Activated naive CD8-positive, alpha-beta T cell treated with anti-CD3 and anti-CD28 coated beads, Interleukin-2, amount 50 U/mL, for 24 hours (primary cell): ENCODE results near the gene LRRC31.
A peak's percentile ranks its signal among the peaks of the same experiment; 100 is the strongest.

Experiments used
- ATAC-seq: fragments of 150-1000 bp; cut with Tn5 transposase; one replicate; pipeline ENCODE4 v1.10.0; 2021
- DNase-seq: peaks from one replicate; pipeline ENCODE4 v3.0.0; 2021
- H3K27ac Mint-ChIP-seq: one replicate; pipeline ENCODE4 v1.8.0; 2021; ENCODE audit warnings: mild to moderate bottlenecking, mixed read lengths
- H3K27me3 Mint-ChIP-seq: one replicate; pipeline ENCODE4 v1.8.0; 2021; ENCODE audit warnings: mixed read lengths
- H3K36me3 Mint-ChIP-seq: one replicate; pipeline ENCODE4 v1.8.0; 2021; ENCODE audit warnings: low read depth, mixed read lengths
- H3K4me1 Mint-ChIP-seq: one replicate; pipeline ENCODE4 v1.8.0; 2021; ENCODE audit warnings: mixed read lengths
- H3K4me3 Mint-ChIP-seq: one replicate; pipeline ENCODE4 v1.8.0; 2021; ENCODE audit warnings: mild to moderate bottlenecking, moderate library complexity, mixed read lengths
- H3K9me3 Mint-ChIP-seq: one replicate; pipeline ENCODE4 v1.8.0; 2021; ENCODE audit warnings: mixed read lengths

The LRRC31 gene

GRCh38 chr3:169842960-169843359, 26.8 kb downstream of the LRRC31 start:
- no peak for ATAC-seq
- Mint-ChIP-seq H3K27ac (no peak overlapping the region), H3K36me3 (no peaks in the 10 kb centered on the region), H3K27me3 (peaks cover 3% of the 10 kb centered on the region), H3K4me3 (no peak overlapping the region), H3K9me3 (no peaks in the 10 kb centered on the region), H3K4me1 (peaks cover 5% of the 10 kb centered on the region)
- DNase-seq, result no peak

GRCh38 chr3:169841171-169841570, 28.6 kb downstream of the LRRC31 start:
- ATAC-seq (no peak), DNase-seq (no peak)
- Mint-ChIP-seq H3K36me3 (no peaks in the 10 kb centered on the region), H3K4me1 (peaks cover 3% of the 10 kb centered on the region), H3K4me3 (no peak overlapping the region), H3K27ac (no peak overlapping the region), H3K9me3 (no peaks in the 10 kb centered on the region), H3K27me3 (no peaks in the 10 kb centered on the region)

GRCh38 chr3:169838511-169839030, 31.2 kb downstream of the LRRC31 start:
- Mint-ChIP-seq H3K4me1 (peaks cover 3% of the 10 kb centered on the region), H3K27me3 (no peaks in the 10 kb centered on the region)

GRCh38 chr3:169836942-169837275, 32.8 kb downstream of the LRRC31 start:
- Mint-ChIP-seq H3K4me1 (peaks cover 3% of the 10 kb centered on the region), H3K9me3 (no peaks in the 10 kb centered on the region), H3K4me3 (no peak overlapping the region), H3K36me3 (no peaks in the 10 kb centered on the region), H3K27me3 (no peaks in the 10 kb centered on the region), H3K27ac (no peak overlapping the region)
- no peak for ATAC-seq
- DNase-seq, result no peak

More at GRCh38 chr3:169838511-169839030, 31.2 kb downstream of the LRRC31 start:
- no peaks in the 10 kb centered on the region for H3K36me3 Mint-ChIP-seq
- H3K9me3 Mint-ChIP-seq, result no peaks in the 10 kb centered on the region
- ATAC-seq (no peak), DNase-seq (no peak)
- H3K4me3 Mint-ChIP-seq, result no peak overlapping the region
- H3K27ac Mint-ChIP-seq, result no peak overlapping the region

GRCh38 chr3:169836078-169836941, 33.4 kb downstream of the LRRC31 start:
- Mint-ChIP-seq H3K27ac (peak overlapping the region; percentile 32), H3K4me3 (no peak overlapping the region), H3K36me3 (no peaks in the 10 kb centered on the region), H3K4me1 (peaks cover 3% of the 10 kb centered on the region), H3K27me3 (no peaks in the 10 kb centered on the region), H3K9me3 (no peaks in the 10 kb centered on the region)
- ATAC-seq (no peak), DNase-seq (no peak)

- no peaks in the 10 kb centered on the region for H3K9me3 Mint-ChIP-seq
- H3K36me3 Mint-ChIP-seq, result no peaks in the 10 kb centered on the region
- DNase-seq (no peak), ATAC-seq (no peak)
- H3K4me3 Mint-ChIP-seq, result no peak overlapping the region
- H3K27ac Mint-ChIP-seq, result no peak overlapping the region
- H3K27me3 Mint-ChIP-seq, result no peaks in the 10 kb centered on the region
- H3K4me1 Mint-ChIP-seq, result no peaks in the 10 kb centered on the region
Observed at GRCh38 chr3:169835533-169835932, 34.2 kb downstream of the LRRC31 start.

GRCh38 chr3:169827712-169828111, 42.0 kb downstream of the LRRC31 start:
- ATAC-seq (no peak), DNase-seq (no peak)
- H3K27me3 Mint-ChIP-seq, result no peaks in the 10 kb centered on the region
- H3K9me3 Mint-ChIP-seq, result no peaks in the 10 kb centered on the region
- H3K4me3 Mint-ChIP-seq, result no peak overlapping the region
- no peak overlapping the region for H3K27ac Mint-ChIP-seq
- no peaks in the 10 kb centered on the region for H3K36me3 Mint-ChIP-seq
- H3K4me1 Mint-ChIP-seq, result peaks cover 3% of the 10 kb centered on the region

- no peak overlapping the region for H3K4me3 Mint-ChIP-seq
- no peaks in the 10 kb centered on the region for H3K9me3 Mint-ChIP-seq
- H3K36me3 Mint-ChIP-seq, result no peaks in the 10 kb centered on the region
- H3K4me1 Mint-ChIP-seq, result peaks cover 3% of the 10 kb centered on the region
- DNase-seq (no peak), ATAC-seq (no peak)
- peaks cover 8% of the 10 kb centered on the region for H3K27me3 Mint-ChIP-seq
- no peak overlapping the region for H3K27ac Mint-ChIP-seq
Observed at GRCh38 chr3:169825316-169825715, 44.4 kb downstream of the LRRC31 start.

- Mint-ChIP-seq H3K9me3 (no peaks in the 10 kb centered on the region), H3K27me3 (peaks cover 8% of the 10 kb centered on the region), H3K4me3 (no peak overlapping the region), H3K36me3 (no peaks in the 10 kb centered on the region), H3K27ac (no peak overlapping the region), H3K4me1 (no peaks in the 10 kb centered on the region)
- ATAC-seq (no peak), DNase-seq (no peak)
Observed at GRCh38 chr3:169822983-169823382, 46.8 kb downstream of the LRRC31 start.

GRCh38 chr3:169822540-169822939, 47.2 kb downstream of the LRRC31 start:
- DNase-seq, result no peak
- Mint-ChIP-seq H3K36me3 (no peaks in the 10 kb centered on the region), H3K27me3 (peaks cover 8% of the 10 kb centered on the region), H3K4me1 (no peaks in the 10 kb centered on the region), H3K27ac (no peak overlapping the region), H3K9me3 (no peaks in the 10 kb centered on the region), H3K4me3 (no peak overlapping the region)
- no peak for ATAC-seq

GRCh38 chr3:169822091-169822490, 47.6 kb downstream of the LRRC31 start:
- Mint-ChIP-seq H3K4me3 (no peak overlapping the region), H3K36me3 (no peaks in the 10 kb centered on the region), H3K9me3 (no peaks in the 10 kb centered on the region), H3K4me1 (no peaks in the 10 kb centered on the region), H3K27ac (no peak overlapping the region), H3K27me3 (peaks cover 8% of the 10 kb centered on the region)
- DNase-seq (no peak), ATAC-seq (no peak)

- ATAC-seq (no peak), DNase-seq (no peak)
- peaks cover 13% of the 10 kb centered on the region for H3K4me1 Mint-ChIP-seq
- H3K36me3 Mint-ChIP-seq, result no peaks in the 10 kb centered on the region
- no peak overlapping the region for H3K4me3 Mint-ChIP-seq
- peaks cover 8% of the 10 kb centered on the region for H3K27me3 Mint-ChIP-seq
- H3K9me3 Mint-ChIP-seq, result peaks cover 22% of the 10 kb centered on the region
- H3K27ac Mint-ChIP-seq, result no peak overlapping the region
Observed at GRCh38 chr3:169818316-169818715, 51.4 kb downstream of the LRRC31 start.

GRCh38 chr3:169815590-169816150, 54.1 kb downstream of the LRRC31 start:
- Mint-ChIP-seq H3K4me3 (no peak overlapping the region), H3K36me3 (no peaks in the 10 kb centered on the region), H3K4me1 (peaks cover 28% of the 10 kb centered on the region), H3K27me3 (peaks cover 8% of the 10 kb centered on the region), H3K9me3 (peaks cover 22% of the 10 kb centered on the region), H3K27ac (no peak overlapping the region)
- no peak for ATAC-seq
- no peak for DNase-seq

GRCh38 chr3:169813757-169814517, 55.8 kb downstream of the LRRC31 start:
- Mint-ChIP-seq H3K36me3 (no peaks in the 10 kb centered on the region), H3K4me3 (peak overlapping the region; percentile 85), H3K27me3 (peaks cover 8% of the 10 kb centered on the region), H3K27ac (peak overlapping the region; percentile 88), H3K9me3 (peaks cover 22% of the 10 kb centered on the region), H3K4me1 (peaks cover 28% of the 10 kb centered on the region)
- peak; percentile 74 for DNase-seq
- peak; percentile 90 for ATAC-seq

GRCh38 chr3:169813278-169813677, 56.5 kb downstream of the LRRC31 start:
- Mint-ChIP-seq H3K36me3 (peaks cover under 1% of the 10 kb centered on the region), H3K4me1 (peaks cover 28% of the 10 kb centered on the region), H3K9me3 (peaks cover 22% of the 10 kb centered on the region), H3K4me3 (peak overlapping the region; percentile 85), H3K27ac (peak overlapping the region; percentile 88), H3K27me3 (peaks cover 8% of the 10 kb centered on the region)
- no peak for ATAC-seq
- no peak for DNase-seq
